C4-2B (cell line): ENCODE results near the gene FAM174B.

Experiments
- ZFX ChIP-seq: fragments of 450-650 bp; IDR thresholded peaks from 2 replicates; pipeline ENCODE4 v1.6.1; 2017
- TF ChIP-seq, protein P1 (sequence below): fragments of 450-650 bp; conservative IDR thresholded peaks from 2 replicates; pipeline ENCODE4 v1.5.1; 2017; ENCODE audit warnings: mild to moderate bottlenecking

DNA sequence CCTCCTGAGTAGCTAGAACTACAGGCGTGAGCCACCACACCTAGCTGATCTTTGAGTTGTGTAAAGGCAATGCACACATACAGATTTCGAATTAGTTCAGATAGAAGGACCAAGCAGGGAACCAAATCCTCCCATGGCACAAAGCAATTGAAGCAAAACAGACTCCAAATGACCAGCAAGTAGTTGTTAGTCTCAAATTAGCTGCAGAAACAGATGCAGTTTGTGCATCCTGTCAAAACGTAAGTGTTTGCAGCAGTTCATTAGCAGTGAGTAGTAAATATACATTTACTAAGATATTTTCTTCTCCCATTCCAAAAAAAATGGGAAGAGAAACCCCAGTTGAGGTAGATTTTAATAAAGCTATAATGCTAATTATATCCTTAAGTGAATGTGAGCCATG lies 15.8 kb upstream of the FAM174B start:
- TF ChIP-seq, protein P1, sequence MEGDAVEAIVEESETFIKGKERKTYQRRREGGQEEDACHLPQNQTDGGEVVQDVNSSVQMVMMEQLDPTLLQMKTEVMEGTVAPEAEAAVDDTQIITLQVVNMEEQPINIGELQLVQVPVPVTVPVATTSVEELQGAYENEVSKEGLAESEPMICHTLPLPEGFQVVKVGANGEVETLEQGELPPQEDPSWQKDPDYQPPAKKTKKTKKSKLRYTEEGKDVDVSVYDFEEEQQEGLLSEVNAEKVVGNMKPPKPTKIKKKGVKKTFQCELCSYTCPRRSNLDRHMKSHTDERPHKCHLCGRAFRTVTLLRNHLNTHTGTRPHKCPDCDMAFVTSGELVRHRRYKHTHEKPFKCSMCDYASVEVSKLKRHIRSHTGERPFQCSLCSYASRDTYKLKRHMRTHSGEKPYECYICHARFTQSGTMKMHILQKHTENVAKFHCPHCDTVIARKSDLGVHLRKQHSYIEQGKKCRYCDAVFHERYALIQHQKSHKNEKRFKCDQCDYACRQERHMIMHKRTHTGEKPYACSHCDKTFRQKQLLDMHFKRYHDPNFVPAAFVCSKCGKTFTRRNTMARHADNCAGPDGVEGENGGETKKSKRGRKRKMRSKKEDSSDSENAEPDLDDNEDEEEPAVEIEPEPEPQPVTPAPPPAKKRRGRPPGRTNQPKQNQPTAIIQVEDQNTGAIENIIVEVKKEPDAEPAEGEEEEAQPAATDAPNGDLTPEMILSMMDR, result no peak
- no peak for TF ChIP-seq ZFX
